SU-DHL-6 (cell line): ENCODE results near the gene NLGN2.

Experiments used
- H2AFZ ChIP-seq: fragments of 200-600 bp; sonication (generic); 2 replicates; pipeline ENCODE4 v1.6.1; 2014; ENCODE audit warnings: low read depth, mild to moderate bottlenecking, moderate library complexity, mixed read lengths, antibody characterized with exemption, low read length; ENCODE audit not compliant: severe bottlenecking
- H3F3A ChIP-seq: fragments of 200-600 bp; shearing (Covaris generic); 2 replicates; pipeline ENCODE4 v1.6.0; 2016; ENCODE audit warnings: antibody characterized with exemption, mild to moderate bottlenecking; ENCODE audit not compliant: insufficient read depth
- H3K27ac ChIP-seq: fragments of 200-600 bp; sonication (generic); 2 replicates; pipeline ENCODE4 v1.5.1; 2016; ENCODE audit warnings: low read depth, mild to moderate bottlenecking, low read length, moderate library complexity, mixed read lengths
- H3K27me3 ChIP-seq: fragments of 200-600 bp; sonication (generic), shearing (Covaris generic); 2 replicates; pipeline ENCODE4 v1.6.0; 2014; ENCODE audit warnings: mild to moderate bottlenecking, low read length
- H3K36me3 ChIP-seq: fragments of 200-600 bp; sonication (generic); 2 replicates; pipeline ENCODE4 v1.6.1; 2014; ENCODE audit warnings: mild to moderate bottlenecking, low read length, mixed read lengths
- H3K4me2 ChIP-seq: fragments of 300-600, 200-600 bp; shearing (Covaris generic), sonication (generic); 2 replicates; pipeline ENCODE4 v1.6.0; 2014; ENCODE audit warnings: low read length, low read depth, mild to moderate bottlenecking; ENCODE audit not compliant: poor library complexity, severe bottlenecking
- H3K4me3 ChIP-seq: fragments of 200-600 bp; sonication (generic); 2 replicates; pipeline ENCODE4 v1.5.1; 2014; ENCODE audit warnings: antibody characterized with exemption, low read length, mild to moderate bottlenecking, mixed read lengths; ENCODE audit not compliant: insufficient read depth, poor library complexity, severe bottlenecking
- H3K79me2 ChIP-seq: fragments of 200-600 bp; sonication (generic); 2 replicates; pipeline ENCODE4 v1.6.1; 2014; ENCODE audit warnings: mild to moderate bottlenecking, low read length, moderate library complexity; ENCODE audit not compliant: insufficient read depth
- H3K9ac ChIP-seq: fragments of 200-600 bp; sonication (generic); 2 replicates; pipeline ENCODE4 v1.7.0; 2014; ENCODE audit warnings: mild to moderate bottlenecking, low read length
- H3K9me2 ChIP-seq: fragments of 200-600 bp; sonication (generic); replicated peaks from 2 replicates; pipeline ENCODE4 v1.6.1; 2014; ENCODE audit warnings: low read length; ENCODE audit not compliant: insufficient read depth
- H3K9me3 ChIP-seq: fragments of 200-600 bp; sonication (generic); 2 replicates; pipeline ENCODE4 v1.6.1; 2014; ENCODE audit warnings: low read length, mixed read lengths; ENCODE audit not compliant: insufficient read depth
- H4K20me1 ChIP-seq: fragments of 200-600 bp; sonication (generic); 2 replicates; pipeline ENCODE4 v1.6.1; 2014; ENCODE audit warnings: low read depth, mild to moderate bottlenecking, antibody characterized with exemption, low read length, moderate library complexity, mixed read lengths
- EZH2phosphoT487 ChIP-seq: fragments of 200-600 bp; sonication (generic), shearing (Covaris generic); conservative IDR thresholded peaks from 2 replicates; pipeline ENCODE4 v1.6.1; 2018; ENCODE audit warnings: mild to moderate bottlenecking, antibody characterized with exemption, low read length, moderate library complexity, mixed read lengths
- TF ChIP-seq, protein P1 (sequence below): fragments of 200-600 bp; sonication (generic); IDR thresholded peaks from one replicate; pipeline ENCODE4 v1.5.1; 2017; ENCODE audit warnings: antibody characterized with exemption, mild to moderate bottlenecking, low read length, moderate library complexity; ENCODE audit not compliant: insufficient read depth, poor library complexity, severe bottlenecking

The NLGN2 gene

GRCh38 chr17:7429722-7430121 lies 22.1 kb downstream of the NLGN2 start:
- H3K9me2 ChIP-seq: no peaks in the 10 kb centered on the region
- H3K9ac ChIP-seq: no peak overlapping the region
- H3K9me3 ChIP-seq: no peaks in the 10 kb centered on the region
- H3K79me2 ChIP-seq: no peaks in the 10 kb centered on the region
- no peaks in the 10 kb centered on the region for H3K27me3 ChIP-seq
- H3K4me2 ChIP-seq: no peak overlapping the region
- no peak overlapping the region for H3K4me3 ChIP-seq
- no peaks in the 10 kb centered on the region for H3K36me3 ChIP-seq
- H3K27ac ChIP-seq: no peak overlapping the region
- H4K20me1 ChIP-seq: no peaks in the 10 kb centered on the region
- TF ChIP-seq EZH2phosphoT487: no peak
- TF ChIP-seq, protein P1, sequence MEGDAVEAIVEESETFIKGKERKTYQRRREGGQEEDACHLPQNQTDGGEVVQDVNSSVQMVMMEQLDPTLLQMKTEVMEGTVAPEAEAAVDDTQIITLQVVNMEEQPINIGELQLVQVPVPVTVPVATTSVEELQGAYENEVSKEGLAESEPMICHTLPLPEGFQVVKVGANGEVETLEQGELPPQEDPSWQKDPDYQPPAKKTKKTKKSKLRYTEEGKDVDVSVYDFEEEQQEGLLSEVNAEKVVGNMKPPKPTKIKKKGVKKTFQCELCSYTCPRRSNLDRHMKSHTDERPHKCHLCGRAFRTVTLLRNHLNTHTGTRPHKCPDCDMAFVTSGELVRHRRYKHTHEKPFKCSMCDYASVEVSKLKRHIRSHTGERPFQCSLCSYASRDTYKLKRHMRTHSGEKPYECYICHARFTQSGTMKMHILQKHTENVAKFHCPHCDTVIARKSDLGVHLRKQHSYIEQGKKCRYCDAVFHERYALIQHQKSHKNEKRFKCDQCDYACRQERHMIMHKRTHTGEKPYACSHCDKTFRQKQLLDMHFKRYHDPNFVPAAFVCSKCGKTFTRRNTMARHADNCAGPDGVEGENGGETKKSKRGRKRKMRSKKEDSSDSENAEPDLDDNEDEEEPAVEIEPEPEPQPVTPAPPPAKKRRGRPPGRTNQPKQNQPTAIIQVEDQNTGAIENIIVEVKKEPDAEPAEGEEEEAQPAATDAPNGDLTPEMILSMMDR: no peak
- no peaks in the 10 kb centered on the region for H3F3A ChIP-seq
- no peak overlapping the region for H2AFZ ChIP-seq

DNA sequence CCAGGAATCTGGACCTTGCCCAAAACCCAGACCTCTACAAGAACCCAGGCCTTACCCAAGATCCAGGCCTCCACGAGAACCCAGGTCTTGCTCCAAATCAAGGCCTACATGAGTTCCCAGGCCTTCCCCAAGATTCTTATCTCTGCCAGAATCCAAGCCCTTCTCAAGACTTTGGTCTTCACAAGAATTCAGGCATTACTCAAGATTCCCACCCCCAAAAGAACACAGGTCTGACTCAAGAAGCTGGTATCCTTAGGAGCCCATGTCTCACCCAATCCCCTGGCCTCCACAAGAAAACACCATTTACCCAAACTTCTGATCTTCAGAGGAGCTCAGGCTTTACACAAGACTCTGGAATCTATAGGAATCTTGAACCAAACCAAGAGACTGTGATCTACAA lies 23.6 kb downstream of the NLGN2 start:
- no peaks in the 10 kb centered on the region for H3K9me2 ChIP-seq
- no peaks in the 10 kb centered on the region for H3K27me3 ChIP-seq
- no peaks in the 10 kb centered on the region for H3K36me3 ChIP-seq
- H3F3A ChIP-seq: no peaks in the 10 kb centered on the region
- no peaks in the 10 kb centered on the region for H3K9me3 ChIP-seq
- H4K20me1 ChIP-seq: no peaks in the 10 kb centered on the region
- H3K4me3 ChIP-seq: no peak overlapping the region
- H2AFZ ChIP-seq: no peak overlapping the region
- TF ChIP-seq, protein P1: no peak
- no peak for TF ChIP-seq EZH2phosphoT487
- H3K79me2 ChIP-seq: no peaks in the 10 kb centered on the region
- no peak overlapping the region for H3K27ac ChIP-seq
- no peak overlapping the region for H3K4me2 ChIP-seq
- H3K9ac ChIP-seq: no peak overlapping the region

DNA sequence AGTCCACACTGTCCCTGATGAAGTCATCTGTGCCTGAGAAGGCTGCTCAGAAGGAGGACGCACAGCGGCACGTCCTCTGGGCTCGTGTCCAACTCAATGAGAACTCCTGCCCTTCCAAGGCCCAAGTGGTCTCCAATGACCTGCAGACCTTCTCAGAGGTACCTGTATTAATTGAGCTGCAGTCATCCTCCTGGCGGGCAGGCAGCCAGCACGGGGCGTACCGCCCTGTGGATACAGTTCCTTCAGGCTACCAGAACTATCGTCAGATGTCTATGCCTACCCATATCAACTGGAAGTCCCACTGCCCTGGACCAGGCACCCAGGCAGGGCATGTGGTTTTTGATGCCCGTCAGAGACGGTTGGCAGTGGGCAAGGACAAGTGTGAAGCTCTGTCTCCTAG lies 24.7 kb downstream of the NLGN2 start:
- H2AFZ ChIP-seq: no peak overlapping the region
- H3K9me2 ChIP-seq: no peaks in the 10 kb centered on the region
- no peak overlapping the region for H3K4me3 ChIP-seq
- H3K79me2 ChIP-seq: no peaks in the 10 kb centered on the region
- no peak overlapping the region for H3K9ac ChIP-seq
- H3F3A ChIP-seq: no peaks in the 10 kb centered on the region
- H4K20me1 ChIP-seq: no peaks in the 10 kb centered on the region
- no peaks in the 10 kb centered on the region for H3K9me3 ChIP-seq
- TF ChIP-seq, protein P1: no peak
- no peak for TF ChIP-seq EZH2phosphoT487
- H3K36me3 ChIP-seq: no peaks in the 10 kb centered on the region
- H3K27ac ChIP-seq: no peak overlapping the region
- H3K27me3 ChIP-seq: no peaks in the 10 kb centered on the region
- no peak overlapping the region for H3K4me2 ChIP-seq
